ENCODE measurements around the gene GLIS1.

GLIS1 gene

DNA sequence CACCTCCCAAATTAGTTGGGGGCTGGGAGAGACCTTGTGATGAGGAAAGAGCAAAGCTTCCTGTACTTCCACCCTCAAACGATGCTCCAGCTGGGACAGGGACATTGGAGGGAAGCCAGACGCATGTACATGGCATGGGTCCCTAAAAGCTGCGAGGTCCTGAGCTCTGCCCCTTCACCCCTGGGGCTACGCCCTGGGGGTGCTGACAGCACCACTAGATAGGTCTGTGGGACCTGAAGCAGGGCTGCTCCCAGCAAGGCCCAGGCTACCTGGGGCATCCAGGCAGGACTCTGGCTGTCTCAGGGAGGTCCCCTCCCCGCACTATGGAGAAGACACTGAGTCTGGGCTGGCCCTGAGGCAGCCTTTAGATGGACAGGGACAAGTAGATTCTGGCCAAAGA lies 196.4 kb downstream of the GLIS1 start:
- no peak for DNase-seq

DNA sequence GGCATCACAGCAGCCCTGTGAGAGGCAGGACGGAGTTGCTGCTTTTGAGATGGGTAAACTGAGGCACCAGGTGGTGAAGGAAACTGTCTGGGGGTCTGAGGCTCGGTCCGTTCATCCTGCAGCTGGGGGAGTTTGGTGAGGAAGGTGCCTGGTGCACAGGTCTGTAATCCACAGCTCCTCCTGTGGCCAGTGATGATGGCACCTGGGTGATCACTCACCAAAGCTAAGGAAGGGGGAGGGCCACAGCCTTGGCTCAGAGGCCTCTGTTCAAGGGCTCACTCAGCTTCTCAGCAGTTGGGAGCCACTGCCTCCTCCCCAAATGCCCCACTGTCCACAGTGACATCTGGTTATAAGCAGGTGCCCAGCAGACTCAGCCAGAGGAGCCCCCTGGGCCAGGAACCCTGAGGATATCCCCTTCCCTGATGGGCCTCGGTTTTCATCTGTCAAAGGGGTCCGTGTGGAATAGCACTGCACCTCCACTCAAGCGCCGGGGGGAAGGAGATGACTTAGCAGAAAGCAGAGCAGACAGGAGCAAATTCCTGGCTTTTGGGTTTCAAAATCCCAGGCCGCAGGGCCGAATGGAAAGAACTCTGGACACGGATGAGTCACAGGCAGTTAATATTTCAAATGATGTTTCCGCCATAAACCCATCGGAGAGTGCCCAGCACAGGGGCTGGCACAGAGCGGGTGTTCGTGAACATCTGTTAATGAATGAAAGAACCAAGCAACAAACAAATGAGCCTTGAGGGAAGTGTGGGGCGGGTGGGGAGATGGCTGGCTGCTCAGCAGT lies 197.0 kb downstream of the GLIS1 start:
- DNase-seq, result no peak

DNA sequence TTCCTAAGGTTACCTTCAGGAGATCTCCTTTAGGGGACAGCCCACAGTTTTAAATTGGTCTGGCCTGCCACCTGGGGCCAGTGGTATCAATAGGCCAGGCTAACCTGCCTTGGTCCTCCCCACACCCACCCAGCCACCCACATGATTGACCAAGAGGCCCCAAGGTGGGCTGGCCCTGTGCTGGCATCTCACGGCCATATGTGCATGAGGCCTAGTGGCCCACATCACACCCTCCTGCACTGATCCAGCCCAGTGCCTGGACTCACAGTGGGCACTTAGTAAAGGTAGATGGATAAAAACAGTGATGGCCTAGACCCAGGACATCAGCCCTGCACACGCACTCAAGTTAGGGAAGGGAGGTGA lies 197.7 kb downstream of the GLIS1 start:
- no peak for DNase-seq

- DNase-seq, result no peak
Measured at GRCh38 chr1:53540604-53541262, 198.2 kb downstream of the GLIS1 start.

DNA sequence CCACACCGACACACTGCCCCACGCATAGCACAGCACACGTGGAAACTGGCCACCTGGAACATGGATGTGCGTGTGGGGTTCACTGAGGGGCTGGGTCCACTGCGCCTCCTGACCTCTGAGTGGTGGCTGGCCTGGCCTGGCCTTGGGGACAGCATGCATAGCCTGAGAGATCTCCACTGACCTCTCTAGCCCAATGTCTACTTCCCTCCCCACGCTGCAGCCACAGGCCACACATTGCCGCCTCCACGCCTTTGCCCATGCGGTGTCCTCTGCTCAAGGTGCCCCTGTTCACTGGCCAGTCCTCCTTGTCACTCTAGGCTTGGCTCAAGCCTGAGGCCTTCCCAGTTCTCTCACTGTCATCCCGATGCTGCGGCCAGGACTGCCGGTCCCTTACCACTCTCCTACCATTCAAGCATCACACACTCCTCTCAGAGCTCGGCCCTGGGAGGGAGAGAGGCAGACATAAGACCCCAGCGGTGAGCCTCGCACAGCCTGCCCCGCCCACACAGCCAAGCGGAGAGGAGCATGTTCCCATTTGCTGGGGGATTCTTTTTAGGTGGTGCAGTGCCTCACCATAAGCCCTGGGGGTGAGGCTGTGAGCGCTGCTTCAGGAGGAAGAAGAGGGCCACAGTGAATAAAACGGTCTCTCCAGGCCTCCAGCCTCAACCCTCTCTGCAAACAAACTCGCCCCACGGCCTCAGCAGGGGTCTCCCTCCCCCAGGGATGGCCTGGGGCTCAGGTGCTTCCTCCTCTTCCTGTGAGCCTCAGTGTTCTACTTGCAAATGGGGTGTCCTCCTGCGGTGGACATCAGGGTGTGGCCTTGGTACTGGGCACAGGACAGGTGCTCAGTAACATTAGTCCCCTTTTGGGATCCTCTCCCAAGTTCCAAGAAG lies 199.0 kb downstream of the GLIS1 start:
- no peak for DNase-seq

- DNase-seq, result no peak
Measured at GRCh38 chr1:53539226-53539625, 199.7 kb downstream of the GLIS1 start.

- DNase-seq, result no peak
Measured at GRCh38 chr1:53536606-53537005, 202.4 kb downstream of the GLIS1 start.

DNA sequence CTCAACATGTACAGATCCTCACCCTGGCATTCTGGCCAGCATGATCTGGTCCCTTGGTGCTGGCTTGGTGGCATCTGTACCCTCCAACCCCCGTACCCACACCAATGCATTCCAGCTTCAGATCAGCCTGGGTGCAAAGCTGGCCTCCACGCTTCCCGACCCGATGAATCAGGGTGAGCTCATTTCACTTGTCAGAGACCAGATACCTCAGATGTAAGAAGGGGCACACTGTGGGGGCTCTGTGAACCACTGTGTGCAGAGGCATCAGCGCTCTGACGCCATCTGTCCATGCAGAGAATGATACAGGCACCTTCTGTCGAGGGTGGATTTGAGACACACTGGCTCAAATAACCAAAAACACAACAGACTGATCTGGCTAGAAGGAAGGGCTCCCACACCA lies 203.1 kb downstream of the GLIS1 start:
- DNase-seq, result no peak

GRCh38 chr1:53535226-53535625 lies 203.7 kb downstream of the GLIS1 start:
- no peak for DNase-seq

DNA sequence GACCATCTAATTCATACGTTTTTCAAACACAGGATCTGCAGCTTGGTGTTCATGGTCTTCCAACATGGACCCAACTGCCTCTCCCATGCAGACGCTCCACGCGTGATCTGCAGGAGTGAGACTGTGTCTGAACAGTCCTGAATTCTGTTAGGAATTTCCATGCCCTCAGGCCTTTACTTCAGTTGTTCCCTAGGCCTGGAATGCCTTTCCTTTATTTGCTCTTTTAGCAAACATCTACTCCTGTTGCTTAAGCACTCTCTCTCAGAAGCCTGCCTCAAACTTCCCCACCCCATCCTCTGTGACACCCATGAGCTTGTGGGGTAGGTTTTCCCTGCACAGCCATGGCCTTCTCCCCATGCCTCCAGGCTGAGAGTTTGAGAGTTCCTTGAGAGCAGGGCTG lies 206.1 kb downstream of the GLIS1 start:
- no peak for DNase-seq

DNA sequence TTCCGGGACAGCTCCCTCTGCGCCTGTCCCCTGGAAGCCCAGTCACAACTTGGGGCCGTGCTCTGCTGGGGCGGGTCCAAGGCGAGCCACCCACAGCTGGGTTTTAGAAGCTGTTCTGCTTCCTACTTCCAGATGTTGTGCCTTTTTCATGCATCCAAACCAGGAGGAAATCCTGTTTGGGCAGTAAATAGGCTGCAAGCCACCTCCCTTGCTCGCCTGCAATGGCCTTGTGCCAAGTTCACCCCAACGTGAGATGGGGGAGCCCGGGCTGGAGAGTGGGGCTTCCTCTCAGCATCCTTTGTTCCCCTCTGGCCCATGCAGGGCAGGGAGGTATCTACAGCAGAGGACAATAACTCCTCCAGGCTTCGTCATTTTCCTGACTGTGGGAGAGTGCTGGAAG lies 206.6 kb downstream of the GLIS1 start:
- DNase-seq, result no peak

DNA sequence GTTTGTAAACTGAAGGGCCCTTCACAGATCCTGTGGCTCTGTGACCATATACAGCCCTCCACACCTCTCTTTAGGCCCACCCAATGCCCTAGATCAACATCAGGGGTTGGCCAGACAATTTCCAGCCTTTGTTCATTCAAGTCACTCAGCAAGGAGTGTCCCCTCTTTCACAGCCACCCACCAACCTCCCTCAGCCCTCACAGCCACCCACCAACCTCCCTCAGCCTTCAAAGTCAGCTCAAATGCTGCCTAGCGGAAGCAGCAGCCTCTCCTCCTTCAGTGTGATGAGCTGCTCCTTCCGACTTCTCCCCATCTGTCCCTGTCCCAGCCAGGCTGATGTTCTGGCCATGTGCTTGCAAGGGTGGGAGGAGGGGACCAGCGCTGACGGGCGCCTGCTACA lies 208.4 kb downstream of the GLIS1 start:
- DNase-seq, result no peak

DNA sequence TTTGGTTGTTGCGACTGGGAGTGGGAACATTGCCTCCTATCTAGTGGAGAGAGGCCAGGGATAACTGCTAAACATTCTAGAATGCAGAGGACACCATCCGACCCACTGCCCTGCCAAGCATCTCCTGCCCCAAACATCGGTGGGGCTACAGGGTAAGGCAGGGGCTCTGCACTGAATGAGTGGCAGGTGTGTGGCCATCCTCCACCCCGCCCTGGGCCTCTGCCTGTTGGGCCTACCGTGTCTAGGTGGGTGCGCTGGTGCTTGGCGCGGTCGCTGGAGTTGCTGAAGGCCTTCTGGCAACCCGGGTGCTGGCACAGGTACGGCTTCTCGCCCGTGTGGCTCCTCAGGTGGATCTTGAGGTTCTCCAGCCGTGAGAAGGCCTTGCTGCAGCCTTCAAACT lies 209.4 kb downstream of the GLIS1 start:
- no peak for DNase-seq

- DNase-seq, result no peak
Measured at GRCh38 chr1:53527368-53527767, 211.6 kb downstream of the GLIS1 start.

GRCh38 chr1:53526451-53527101 lies 212.4 kb downstream of the GLIS1 start:
- no peak for DNase-seq

DNA sequence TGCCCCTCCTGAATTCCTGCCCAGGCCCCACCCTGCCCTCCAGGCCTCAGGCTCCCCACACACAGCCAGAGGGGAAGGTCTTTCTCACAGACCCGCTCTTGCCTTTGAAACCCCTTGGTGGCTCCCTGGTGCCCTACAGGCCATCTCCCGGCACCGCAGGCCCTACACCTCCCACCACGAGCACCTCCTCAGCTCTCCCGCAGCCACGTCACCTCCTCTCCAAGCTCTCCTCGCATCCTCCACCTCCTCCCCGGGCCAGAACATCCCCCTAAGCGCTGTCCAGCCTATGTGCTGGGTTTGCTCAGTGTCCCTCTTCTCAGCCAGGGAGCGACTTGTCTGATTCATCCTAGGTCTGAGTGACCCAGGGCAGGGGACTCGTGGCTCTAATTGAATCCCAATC lies 213.4 kb downstream of the GLIS1 start:
- no peak for DNase-seq

GRCh38 chr1:53524428-53525375 lies 214.3 kb downstream of the GLIS1 start:
- DNase-seq, result no peak

DNA sequence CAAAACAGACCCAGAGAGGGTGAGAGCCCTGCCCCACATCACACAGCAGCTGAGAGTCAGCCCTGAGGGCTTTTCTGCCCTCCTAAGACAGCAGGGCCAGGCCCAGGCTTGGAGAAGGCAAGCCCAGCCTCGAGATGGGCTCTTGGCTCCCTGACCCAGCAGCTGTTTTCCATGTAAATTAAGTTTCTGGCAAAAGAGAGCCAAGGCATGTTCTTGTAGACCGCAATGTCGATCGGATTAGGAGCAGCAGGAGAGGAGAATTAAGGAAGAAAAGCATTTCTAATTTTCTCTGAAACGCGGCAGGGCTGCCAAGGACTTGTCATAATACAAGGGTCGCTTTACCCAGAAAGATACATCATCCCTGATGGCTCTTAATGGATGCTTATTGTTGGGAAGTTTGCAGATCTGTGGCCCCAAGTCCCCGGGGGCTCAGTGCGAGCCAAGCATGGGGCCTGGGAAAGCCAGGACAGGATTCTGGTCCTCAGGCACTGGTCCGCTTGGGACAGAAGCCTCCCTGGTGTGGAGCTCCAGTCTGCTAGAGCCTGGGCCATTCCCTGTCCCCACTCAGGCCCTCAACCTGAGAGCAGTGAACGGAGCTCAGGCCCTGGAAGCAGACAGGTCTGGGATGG lies 216.9 kb downstream of the GLIS1 start:
- no peak for DNase-seq

DNA sequence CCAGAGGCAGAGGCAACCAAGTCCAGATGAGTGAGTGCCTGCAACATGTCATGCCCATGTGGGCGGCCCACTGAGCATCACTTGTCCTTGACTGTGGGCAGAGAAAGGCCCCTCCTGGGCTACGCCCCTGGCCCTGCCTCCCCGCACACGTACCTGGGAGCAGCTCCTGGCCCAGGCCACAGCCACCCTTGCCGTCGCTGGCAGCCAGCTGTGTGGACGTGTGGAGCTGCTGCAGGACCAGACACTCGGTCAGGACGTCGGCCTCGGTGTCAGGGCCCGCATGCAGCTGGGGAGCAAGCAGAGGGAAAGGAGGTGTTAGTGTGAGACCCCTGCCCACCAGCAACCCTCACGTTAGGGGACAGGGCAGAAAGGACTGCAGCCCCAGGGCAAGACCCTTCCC lies 218.5 kb downstream of the GLIS1 start:
- DNase-seq, result no peak

- no peak for DNase-seq
Measured at GRCh38 chr1:53519421-53519820, 219.5 kb downstream of the GLIS1 start.

- no peak for DNase-seq
Measured at GRCh38 chr1:53518775-53519174, 220.2 kb downstream of the GLIS1 start.

Measured in activated CD4-positive, CD25-positive, alpha-beta regulatory T cell (primary cell).